Stomach (tissue), 4 donors: ENCODE results near the gene LNX2.

Experiments used
- POLR2A ChIP-seq, 4 donors: fragments of 450-650 bp; IDR thresholded peaks; one replicate each; pipeline ENCODE4 v1.6.1; 2016; ENCODE audit warnings: antibody characterized with exemption in 4 of 4, control low read depth in 2 of 4, mild to moderate bottlenecking in 1 of 4, moderate library complexity in 1 of 4
- TF ChIP-seq, protein P1 (sequence below), 7 experiments: fragments of 450-650 bp in 4 of 7; fragments of 200-600 bp in 3 of 7; sonication (generic) in 3 of 7; IDR thresholded peaks; one replicate each; pipeline ENCODE4 v1.5.1; 2016 to 2019; ENCODE audit warnings: antibody characterized with exemption in 7 of 7, control low read depth in 2 of 7, mild to moderate bottlenecking in 1 of 7

DNA sequence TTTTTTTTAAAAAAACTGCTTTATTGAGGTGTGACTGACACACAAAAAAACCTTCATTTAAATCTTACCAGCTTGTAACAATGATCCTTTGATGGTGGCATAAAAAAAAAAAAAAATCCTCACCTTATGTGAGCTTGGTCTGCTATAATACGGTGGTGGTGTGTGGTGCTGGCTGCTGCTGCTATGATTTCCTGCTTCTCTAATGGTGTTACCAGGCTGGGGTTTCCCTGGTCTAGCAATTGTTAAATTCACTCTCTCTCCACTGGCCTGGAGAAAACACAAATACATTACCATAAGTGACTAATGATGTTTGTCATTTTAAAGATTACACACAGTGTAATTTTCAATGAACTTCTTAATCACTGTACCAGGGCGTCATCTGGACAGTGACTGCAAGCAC lies 60.6 kb downstream of the LNX2 start:
- TF ChIP-seq, protein P1, sequence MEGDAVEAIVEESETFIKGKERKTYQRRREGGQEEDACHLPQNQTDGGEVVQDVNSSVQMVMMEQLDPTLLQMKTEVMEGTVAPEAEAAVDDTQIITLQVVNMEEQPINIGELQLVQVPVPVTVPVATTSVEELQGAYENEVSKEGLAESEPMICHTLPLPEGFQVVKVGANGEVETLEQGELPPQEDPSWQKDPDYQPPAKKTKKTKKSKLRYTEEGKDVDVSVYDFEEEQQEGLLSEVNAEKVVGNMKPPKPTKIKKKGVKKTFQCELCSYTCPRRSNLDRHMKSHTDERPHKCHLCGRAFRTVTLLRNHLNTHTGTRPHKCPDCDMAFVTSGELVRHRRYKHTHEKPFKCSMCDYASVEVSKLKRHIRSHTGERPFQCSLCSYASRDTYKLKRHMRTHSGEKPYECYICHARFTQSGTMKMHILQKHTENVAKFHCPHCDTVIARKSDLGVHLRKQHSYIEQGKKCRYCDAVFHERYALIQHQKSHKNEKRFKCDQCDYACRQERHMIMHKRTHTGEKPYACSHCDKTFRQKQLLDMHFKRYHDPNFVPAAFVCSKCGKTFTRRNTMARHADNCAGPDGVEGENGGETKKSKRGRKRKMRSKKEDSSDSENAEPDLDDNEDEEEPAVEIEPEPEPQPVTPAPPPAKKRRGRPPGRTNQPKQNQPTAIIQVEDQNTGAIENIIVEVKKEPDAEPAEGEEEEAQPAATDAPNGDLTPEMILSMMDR (IDR thresholded peaks at IDR 0.05) = no peak
- no peak for TF ChIP-seq POLR2A (IDR thresholded peaks at IDR 0.05)
